ENCODE data around the gene CDH4.

The CDH4 gene

DNA sequence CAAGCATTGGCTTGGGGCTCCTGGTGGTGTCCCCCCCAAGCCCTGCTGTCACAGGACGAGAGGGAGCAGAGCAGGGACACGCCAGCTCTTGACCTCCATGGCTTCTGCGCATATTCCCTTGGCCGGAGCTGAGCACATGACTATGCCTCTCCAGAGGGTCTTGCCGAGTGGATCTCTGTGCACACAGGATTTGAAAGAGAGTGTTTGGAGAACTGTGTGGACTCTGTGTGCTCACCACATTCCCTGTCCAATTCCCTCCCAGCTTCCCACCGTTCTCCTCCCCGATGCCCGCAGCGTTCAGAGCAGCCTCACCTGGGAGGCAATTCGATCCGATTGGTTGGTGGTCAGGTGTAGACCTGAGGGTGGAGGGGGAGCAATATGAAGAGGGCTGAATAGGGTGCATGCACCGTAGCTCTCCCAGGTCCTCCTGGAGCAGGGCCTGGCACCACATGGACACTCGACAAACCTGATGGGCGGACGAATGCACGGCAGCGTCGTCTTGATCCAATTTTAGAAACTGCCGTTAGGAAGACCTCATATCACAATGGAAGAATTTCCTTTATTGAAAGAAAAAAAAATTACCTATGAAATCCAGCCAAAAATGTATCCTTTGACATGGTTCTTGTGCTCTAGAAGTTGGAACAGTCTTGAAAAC, 287.8 kb downstream of the CDH4 start:
- no peak for DNase-seq

DNA sequence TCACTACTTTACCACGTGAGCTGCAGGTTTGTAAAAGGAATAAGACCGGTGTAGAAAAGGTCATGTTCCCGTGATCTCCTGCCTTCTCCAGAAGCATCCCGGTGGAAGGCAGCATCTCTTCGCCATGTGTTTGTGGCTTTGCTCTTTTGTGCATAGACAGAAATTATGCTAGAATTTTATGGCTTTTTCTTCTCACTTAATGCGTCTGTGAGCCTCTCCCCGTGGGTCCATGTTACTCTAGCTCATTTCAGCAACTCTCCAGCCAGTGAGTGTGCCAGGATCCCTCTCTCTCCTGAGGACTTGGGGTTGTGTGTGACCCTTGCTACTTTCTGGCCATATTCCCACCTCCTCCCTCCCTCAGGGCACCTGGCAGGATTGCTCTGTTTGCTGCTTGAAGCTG, 289.5 kb downstream of the CDH4 start:
- DNase-seq = no peak

DNA sequence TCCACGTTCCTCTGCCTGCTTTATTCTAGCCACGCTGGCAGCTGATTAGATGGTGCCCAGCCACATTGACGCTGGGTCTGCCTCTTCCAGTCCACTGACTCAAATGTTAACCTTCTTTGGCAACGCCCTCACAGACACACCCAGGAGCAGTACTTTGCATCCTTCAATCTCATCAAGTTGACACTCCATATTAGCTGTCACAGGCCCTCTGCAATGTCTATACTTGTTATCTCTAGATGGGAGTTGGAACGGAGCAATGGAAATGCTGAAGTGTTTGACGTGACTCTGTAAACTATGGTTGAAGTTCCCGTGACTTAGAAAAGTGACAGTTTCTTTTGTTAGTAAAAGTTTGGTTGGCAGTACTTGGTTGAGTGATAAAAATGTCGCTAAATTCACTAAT, 291.0 kb downstream of the CDH4 start:
- no peak for DNase-seq

DNA sequence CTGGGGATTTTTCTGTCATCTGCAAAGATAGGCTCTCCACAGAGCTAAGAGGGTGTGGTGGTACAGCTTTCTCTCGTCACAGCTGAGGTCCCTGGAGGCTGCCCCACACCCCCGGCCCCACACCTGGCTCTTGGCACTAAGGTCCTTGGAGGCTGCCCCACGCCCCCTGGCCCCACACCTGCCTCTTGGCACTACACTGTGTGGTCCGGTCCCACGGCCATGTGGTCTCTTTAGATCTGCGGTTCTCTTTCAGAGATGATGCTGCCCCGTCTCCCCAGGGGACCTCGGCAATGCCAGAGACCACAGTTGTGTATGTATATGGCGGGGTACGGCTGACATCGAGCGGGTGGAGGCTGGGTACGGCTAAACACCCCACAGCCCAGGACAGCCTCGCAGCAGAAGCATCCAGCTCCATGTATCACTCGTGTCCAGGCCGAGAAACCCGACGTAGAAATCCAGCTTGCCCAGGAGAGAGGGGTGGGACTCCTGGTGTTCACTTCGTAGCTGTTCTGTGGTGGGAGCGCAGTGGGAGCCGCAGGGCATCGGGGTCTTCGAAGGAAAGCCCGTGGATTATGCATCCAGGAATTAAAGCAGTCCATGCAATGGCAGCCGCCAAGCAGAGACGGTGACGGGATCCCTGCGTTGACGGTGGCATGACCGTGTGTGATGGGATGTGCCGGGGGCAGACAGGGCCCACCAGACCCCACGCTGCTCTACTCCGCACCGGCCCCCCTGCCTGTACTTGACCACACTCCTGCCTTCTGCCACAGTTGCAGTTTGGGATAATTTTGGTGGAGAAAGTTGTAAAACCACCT, 292.1 kb downstream of the CDH4 start:
- no peak for DNase-seq

DNA sequence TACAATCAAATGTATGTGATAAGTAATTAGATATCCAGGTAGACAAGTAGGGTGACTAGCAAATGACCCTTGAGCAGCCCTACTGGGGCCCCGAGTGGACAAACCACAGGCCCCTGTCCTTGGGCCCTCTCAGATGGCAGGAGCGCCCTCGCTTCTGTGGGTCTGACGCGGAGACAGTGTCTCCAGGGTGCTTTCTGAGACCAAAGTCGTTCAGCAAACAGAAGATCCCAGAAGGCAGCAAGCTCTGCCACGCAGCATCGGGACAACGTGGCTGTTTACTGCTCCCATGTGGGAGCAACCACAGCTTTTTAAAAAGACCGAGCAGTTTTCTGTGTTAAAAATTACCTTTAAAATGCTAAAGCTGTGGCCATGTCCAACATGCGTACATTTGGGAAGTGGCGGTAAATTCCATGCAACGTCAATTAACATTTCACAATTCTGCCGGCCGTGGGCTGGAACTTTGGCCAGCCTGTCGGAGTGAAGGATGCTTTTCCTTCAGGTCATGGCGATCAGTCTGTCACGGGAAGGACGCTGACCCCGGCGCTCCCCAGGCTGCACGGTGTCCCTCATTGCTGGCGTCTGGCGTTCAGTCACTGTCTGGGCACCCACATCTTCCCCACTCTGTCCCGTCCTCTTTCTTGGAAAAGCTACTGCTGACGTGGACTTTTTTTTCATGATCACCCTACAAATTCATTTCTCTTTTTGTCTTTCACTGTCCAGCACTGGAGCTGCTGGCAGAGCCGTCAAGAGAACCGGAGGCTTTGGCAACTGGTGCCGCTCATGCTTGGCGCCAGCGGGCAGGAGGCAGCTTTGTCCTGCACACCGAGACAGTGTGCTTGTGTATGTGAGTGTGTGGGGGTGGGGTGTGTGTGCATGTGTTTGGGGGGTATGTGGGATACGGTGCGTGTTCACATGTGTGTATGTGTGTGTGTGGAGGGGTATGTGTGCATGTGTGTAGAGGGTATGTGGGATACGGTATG, 293.1 kb downstream of the CDH4 start:
- DNase-seq = no peak

DNA sequence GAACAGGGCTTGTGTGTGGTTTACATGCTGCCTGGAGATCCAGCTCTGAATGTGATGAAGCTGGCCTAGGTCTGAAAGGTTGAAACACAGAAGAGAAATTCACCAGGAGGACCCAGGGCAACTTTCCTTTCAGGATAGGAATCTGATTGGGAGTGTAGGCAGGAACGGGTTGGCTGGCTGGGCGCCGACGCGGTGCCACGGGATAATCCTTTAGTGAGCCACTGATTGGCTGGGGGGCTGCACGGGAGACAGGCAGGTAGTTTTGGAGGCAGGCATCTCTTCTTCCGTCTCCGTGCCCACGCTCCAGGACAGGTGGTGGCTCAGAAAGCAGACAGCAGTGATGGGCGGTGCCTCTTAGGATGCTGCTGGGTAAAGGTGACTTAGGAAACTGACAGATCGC, 294.6 kb downstream of the CDH4 start:
- no peak for DNase-seq

- no peak for DNase-seq
Measured at GRCh38 chr20:61548069-61548468, 296.0 kb downstream of the CDH4 start.

DNA sequence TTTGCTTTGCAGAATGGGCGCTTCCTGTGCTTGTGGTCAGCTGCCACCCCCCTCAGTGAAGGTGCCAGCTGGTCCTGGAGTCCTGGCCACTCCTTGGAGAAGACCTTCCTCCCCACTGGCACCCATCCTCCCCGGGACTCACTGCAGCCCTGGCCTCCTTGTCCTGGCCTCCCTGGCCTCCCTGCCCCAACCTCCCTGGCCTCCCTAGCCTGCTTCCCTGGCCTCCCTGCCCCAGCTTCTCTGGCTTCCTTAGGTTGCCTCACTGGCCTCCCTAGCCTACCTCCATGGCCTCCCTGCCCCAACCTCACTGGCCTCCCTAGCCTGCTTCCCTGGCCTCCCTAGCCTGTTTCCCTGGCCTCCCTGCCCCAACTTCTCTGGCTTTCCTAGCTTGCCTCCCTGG, 297.8 kb downstream of the CDH4 start:
- DNase-seq = no peak

GRCh38 chr20:61551401-61551800, 299.3 kb downstream of the CDH4 start:
- DNase-seq = no peak

- no peak for DNase-seq
Measured at GRCh38 chr20:61554617-61555016, 302.6 kb downstream of the CDH4 start.

DNA sequence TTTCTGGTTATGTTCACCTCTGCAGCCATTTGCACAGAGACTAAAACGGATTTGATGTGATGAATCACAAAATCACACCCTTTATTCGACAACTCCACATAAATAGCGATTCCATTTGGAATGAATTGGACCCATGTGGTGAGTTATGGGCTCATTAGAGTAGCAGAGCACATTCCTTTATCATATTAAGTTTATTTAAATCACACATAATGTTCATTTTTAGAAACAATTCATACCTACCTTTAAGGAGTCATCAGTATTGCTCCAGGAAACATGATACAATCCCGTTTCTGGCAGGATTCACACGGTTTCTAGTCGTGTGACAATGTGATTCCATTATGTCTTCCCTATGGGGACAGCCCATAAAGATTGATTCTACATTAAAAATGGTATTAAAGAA, 303.5 kb downstream of the CDH4 start:
- no peak for DNase-seq

DNA sequence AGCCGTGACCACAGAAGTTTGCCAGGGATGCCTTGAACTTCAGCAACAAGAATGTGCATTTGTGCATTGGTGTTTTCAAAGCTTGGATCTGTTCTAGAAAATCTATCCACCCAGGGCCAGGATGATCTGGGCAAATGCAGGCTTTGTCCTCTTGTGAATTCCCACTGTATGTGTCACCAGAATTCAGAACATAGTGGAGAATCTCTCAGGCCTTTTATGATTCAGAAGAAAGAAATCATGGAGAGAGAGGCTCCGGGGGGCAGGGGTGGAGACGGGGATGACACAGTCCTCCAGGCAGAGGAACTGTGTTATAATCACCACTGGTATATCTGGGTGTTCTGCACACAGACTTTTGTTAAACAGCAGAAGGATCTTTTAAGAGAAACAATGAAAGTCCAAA, 304.1 kb downstream of the CDH4 start:
- no peak for DNase-seq

DNA sequence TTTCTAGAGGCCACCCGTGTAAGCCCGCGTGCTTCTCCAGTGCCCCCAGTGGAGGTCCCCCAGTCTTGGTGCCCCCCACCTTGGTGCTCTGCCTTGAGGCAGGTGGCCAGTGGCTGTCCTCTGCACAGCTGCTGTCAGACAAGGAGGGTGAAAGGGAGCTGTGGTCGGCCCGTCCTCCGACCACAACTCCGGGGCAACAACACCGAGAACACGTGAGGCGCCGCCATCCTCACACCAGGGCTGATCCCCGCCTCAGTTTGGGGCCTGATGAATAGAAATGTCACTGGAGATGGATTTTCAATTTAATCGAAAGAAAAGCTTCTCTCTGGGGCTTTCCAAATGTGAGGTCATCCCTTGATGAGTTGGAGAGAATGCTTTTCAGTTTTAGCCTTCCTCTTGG, 304.6 kb downstream of the CDH4 start:
- no peak for DNase-seq

GRCh38 chr20:61557621-61558020, 305.6 kb downstream of the CDH4 start:
- no peak for DNase-seq

DNA sequence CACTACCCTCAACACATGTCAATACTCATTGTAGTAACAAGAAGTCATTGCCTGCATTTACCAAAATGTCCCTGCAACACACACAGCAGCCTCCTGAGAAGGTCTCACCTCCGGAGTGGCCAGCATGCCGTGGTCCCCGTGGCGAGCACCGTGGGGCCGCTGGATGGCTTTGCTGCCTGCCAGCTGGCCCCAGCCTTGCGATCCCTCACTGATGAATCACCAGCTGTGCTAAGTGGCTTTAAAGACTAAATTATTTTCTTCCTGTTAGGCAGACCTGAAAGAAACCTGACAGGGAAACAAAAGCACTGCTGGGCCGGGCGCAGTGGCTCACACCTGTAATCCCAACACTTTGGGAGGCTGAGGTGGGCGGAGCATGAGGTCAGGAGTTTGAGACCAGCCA, 306.7 kb downstream of the CDH4 start:
- DNase-seq = no peak

- no peak for DNase-seq
Measured at GRCh38 chr20:61559706-61560315, 307.8 kb downstream of the CDH4 start.

- DNase-seq = no peak
Measured at GRCh38 chr20:61560361-61560853, 308.3 kb downstream of the CDH4 start.

DNA sequence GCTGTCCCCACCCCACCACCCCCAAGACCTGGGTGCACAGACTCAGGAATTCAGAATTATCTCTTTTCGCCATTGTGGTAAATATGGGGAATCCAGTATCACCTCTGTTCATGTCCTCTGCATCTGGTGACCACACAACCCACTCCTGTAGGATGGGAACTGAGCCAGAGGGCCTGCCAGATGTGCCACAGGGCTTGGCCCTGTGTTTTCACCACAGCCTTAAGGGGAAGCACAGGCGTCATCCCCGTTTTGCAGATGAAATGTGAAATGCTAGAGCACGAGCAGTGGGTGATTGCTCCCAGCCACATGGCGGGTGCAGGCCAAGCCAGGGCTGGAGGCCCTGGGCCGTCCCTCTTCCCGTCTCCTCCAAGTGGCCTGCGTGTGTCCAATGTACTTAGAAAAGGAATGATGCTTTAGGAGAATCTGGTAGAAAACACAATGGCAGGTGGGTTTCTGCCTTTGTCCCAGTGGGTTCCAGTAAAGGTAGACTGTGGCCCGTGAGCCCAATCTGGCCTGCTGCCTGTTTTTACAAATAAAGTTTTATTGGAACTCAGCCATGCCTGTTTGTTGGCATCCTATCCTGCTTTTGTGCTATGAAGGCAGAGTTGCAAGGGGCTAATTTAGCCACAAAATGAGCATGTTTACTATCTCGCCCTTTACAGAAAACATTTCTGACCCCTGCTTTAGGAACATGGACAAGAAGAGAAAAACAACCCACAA, 309.2 kb downstream of the CDH4 start:
- DNase-seq = no peak

DNA sequence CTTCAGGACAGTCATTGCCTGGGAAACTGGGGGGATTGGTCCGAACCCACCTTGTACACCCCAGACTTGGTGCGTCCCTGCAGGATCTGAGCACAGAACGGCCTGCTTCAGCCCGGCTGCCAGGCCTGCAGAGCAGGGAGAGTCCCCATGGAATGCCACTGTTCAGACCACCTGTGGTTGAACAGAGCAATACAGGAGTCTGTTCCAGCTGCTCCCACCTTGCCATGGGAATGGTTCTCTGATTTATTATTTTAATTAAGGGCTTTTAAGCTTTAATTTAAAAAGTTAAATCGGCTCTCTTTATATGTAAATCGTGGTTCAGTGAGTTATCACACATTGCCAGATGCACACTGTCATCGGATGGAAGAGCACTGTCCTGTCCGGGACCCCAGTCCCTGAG, 310.4 kb downstream of the CDH4 start:
- no peak for DNase-seq

GRCh38 chr20:61562897-61563504, 310.9 kb downstream of the CDH4 start:
- DNase-seq = no peak

DNA sequence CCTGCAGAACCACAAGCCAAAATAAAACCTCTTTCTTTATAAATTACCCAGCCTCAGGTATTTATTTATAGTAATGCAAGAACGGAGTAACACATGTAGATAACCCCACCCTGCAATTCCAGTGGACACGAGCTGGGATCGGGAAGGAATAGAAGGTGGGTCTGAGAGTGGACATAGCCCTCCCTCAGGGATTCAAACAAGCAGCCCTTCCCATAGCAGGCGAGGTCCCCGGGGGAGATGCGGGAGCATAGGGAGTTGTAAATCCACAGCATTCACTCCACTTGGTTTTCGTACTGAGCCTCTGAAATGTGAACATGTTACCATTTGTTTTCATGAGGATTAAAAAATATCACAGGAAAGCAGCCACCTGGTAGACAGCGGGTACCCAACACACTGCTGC, 312.6 kb downstream of the CDH4 start:
- DNase-seq = no peak

GRCh38 chr20:61565791-61566190, 313.7 kb downstream of the CDH4 start:
- DNase-seq = no peak
